COLO668 (cell line): ENCODE results near the gene NEK6.
"Not testable (repeated sequence)": the region's sequence is repeated elsewhere in the genome, so short reads cannot be mapped to it uniquely, and the experiment has no call there.

Source experiments
- DNase-seq: peaks from one replicate; lab custom pipeline; 2025; ENCODE audit not compliant: unreplicated experiment; lab: John Stamatoyannopoulos, UW

The NEK6 gene

GRCh38 chr9:124225945-124226344, 31.8 kb upstream of the NEK6 start:
- DNase-seq = no peak

GRCh38 chr9:124228516-124228915, 29.2 kb upstream of the NEK6 start:
- no peak for DNase-seq

GRCh38 chr9:124231095-124231737, 26.5 kb upstream of the NEK6 start:
- no peak for DNase-seq

GRCh38 chr9:124238546-124239140, 19.1 kb upstream of the NEK6 start:
- DNase-seq = no peak

- no peak for DNase-seq
Observed at GRCh38 chr9:124239249-124240073, 18.3 kb upstream of the NEK6 start.

- no peak for DNase-seq
Observed at GRCh38 chr9:124242331-124243194, 15.2 kb upstream of the NEK6 start.

GRCh38 chr9:124247393-124247792, 10.4 kb upstream of the NEK6 start:
- not testable (repeated sequence) for DNase-seq

- no peak for DNase-seq
Observed at GRCh38 chr9:124248066-124248465, 9.7 kb upstream of the NEK6 start.

- DNase-seq = peak; percentile 62
Observed at GRCh38 chr9:124248960-124249359, 8.8 kb upstream of the NEK6 start.

GRCh38 chr9:124251204-124251603, 6.5 kb upstream of the NEK6 start:
- DNase-seq = peak; percentile 14

GRCh38 chr9:124251605-124252378, 6.0 kb upstream of the NEK6 start:
- DNase-seq = no peak

- DNase-seq = not testable (repeated sequence)
Observed at GRCh38 chr9:124252878-124253277, 4.9 kb upstream of the NEK6 start.

GRCh38 chr9:124254261-124254682, 3.5 kb upstream of the NEK6 start:
- DNase-seq = no peak

- DNase-seq = no peak
Observed at GRCh38 chr9:124255222-124255621, 2.5 kb upstream of the NEK6 start.

GRCh38 chr9:124256517-124257069, 1.2 kb upstream of the NEK6 start:
- peak; percentile 89 for DNase-seq

- peak; percentile 41 for DNase-seq
Observed at GRCh38 chr9:124257070-124257843, 492 bp upstream of the NEK6 start.

GRCh38 chr9:124258607-124259157, 933 bp downstream of the NEK6 start:
- peak; percentile 54 for DNase-seq

GRCh38 chr9:124259158-124259808, 1.5 kb downstream of the NEK6 start:
- DNase-seq = peak; percentile 63
